Right atrium auricular region (tissue), 2 donors: Measurements from ENCODE around the gene WWOX. TPM values are rescaled to one million over a fixed set of nuclear protein-coding genes. Genes with fewer than 3 reads are reported as not detected.

ENCODE experiments used
- DNase-seq: peaks from one replicate; pipeline ENCODE4 v3.0.0-alpha.2; 2019; ENCODE audit warnings: low spot score
- H3K27ac ChIP-seq, 2 donors: fragments of 200-600 bp; sonication (generic); 1 replicate in 1 of 2; 2 replicates in 1 of 2; pipeline ENCODE4 v1.5.1; 2016 to 2019
- H3K27me3 ChIP-seq, 2 donors: fragments of 200-600 bp; sonication (generic); one replicate each; pipeline versions ENCODE4 v1.5.1 to v1.6.0; 2017 to 2019
- H3K36me3 ChIP-seq: fragments of 200-600 bp; sonication (generic); one replicate; pipeline ENCODE4 v1.5.1; 2016
- H3K4me1 ChIP-seq, 2 donors: fragments of 200-600 bp; sonication (generic); one replicate each; pipeline versions ENCODE4 v1.5.1 to v1.6.0; 2017 to 2019
- H3K4me3 ChIP-seq, 2 donors: fragments of 200-600 bp; sonication (generic); 1 replicate in 1 of 2; 2 replicates in 1 of 2; pipeline ENCODE4 v1.5.1; 2017 to 2019; ENCODE audit warnings: mild to moderate bottlenecking in 1 of 2, moderate library complexity in 1 of 2
- H3K9me3 ChIP-seq, 2 donors: fragments of 200-600 bp; sonication (generic); one replicate each; pipeline ENCODE4 v1.5.1; 2019
- CTCF ChIP-seq, 2 donors: fragments of 200-600 bp; sonication (generic); IDR thresholded peaks; one replicate each; pipeline ENCODE4 v1.5.1; 2019; ENCODE audit warnings: antibody characterized with exemption in 2 of 2
- total RNA-seq, 2 donors: library from RNA; depleted of rRNA; stranded (reverse); fragments of >200 nt; gene quantifications; one replicate each; pipeline ENCODE4 v1.1.0, GENCODE V29; 2016

The WWOX gene
- total RNA-seq, 2 donors from 2014 or later = 14.8 to 20.8 TPM

DNA sequence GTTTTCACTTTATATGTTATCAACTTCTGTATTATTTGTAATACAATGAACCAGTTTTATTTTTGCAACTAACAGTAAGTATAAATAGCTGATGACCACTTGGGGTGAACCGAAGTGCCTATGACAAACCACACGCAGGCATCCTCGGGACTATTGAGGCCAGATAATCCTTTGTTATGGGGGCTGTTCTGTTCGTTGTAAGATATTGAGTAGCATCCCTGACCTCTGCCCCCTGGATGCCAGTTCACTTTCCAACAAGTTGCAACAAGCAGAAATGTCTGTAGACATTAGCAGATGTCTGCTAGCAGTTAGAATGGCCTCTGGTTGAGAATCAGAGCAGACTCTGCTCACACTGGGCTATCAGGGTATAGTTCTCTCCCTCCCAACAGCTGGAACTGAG, 277.0 kb downstream of the WWOX start:
- DNase-seq = no peak
- H3K4me1 ChIP-seq = no peaks in the 10 kb centered on the region
- peaks cover 0 to 11% of the 10 kb centered on the region in 2 donors for H3K9me3 ChIP-seq
- no peaks in the 10 kb centered on the region for H3K36me3 ChIP-seq
- H3K4me3 ChIP-seq = no peak overlapping the region
- H3K27me3 ChIP-seq = no peaks in the 10 kb centered on the region
- TF ChIP-seq CTCF (IDR thresholded peaks at IDR 0.05) = no peak
- no peak overlapping the region for H3K27ac ChIP-seq

- Histone ChIP-seq H3K4me3 (no peak overlapping the region), H3K4me1 (no peaks in the 10 kb centered on the region), H3K9me3 (peaks cover 0 to 2% of the 10 kb centered on the region in 2 donors), H3K27me3 (no peaks in the 10 kb centered on the region), H3K36me3 (no peaks in the 10 kb centered on the region), H3K27ac (no peak overlapping the region)
- DNase-seq = no peak
- no peak for TF ChIP-seq CTCF (IDR thresholded peaks at IDR 0.05)
Measured at GRCh38 chr16:78377312-78377711, 277.9 kb downstream of the WWOX start.

DNA sequence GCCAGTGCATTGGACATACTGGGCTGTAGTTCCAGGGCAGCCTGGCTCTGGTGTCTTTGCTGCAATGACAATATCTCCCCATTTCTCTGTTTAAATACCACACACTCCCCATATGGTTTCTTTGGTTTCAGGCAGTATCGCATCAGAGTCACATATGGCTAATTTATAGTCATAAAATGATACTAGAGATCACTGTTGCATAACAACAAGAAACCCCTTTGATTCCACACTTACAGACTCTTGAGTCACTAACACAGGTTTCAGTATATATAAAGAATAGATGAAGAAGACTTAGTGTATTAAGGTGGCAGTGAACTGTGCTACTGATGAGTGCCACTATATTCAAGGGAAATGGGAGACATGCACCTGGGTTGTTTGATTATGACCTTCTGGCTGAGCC, 281.6 kb downstream of the WWOX start:
- Histone ChIP-seq H3K36me3 (no peaks in the 10 kb centered on the region), H3K4me1 (no peaks in the 10 kb centered on the region), H3K9me3 (no peaks in the 10 kb centered on the region), H3K27me3 (no peaks in the 10 kb centered on the region), H3K27ac (no peak overlapping the region), H3K4me3 (no peak overlapping the region)
- no peak for TF ChIP-seq CTCF (IDR thresholded peaks at IDR 0.05)
- no peak for DNase-seq

- Histone ChIP-seq H3K9me3 (no peaks in the 10 kb centered on the region), H3K4me3 (no peak overlapping the region), H3K36me3 (no peaks in the 10 kb centered on the region), H3K4me1 (no peaks in the 10 kb centered on the region), H3K27ac (no peak overlapping the region), H3K27me3 (no peaks in the 10 kb centered on the region)
- no peak for TF ChIP-seq CTCF (IDR thresholded peaks at IDR 0.05)
- no peak for DNase-seq
Measured at GRCh38 chr16:78383118-78383517, 283.7 kb downstream of the WWOX start.

DNA sequence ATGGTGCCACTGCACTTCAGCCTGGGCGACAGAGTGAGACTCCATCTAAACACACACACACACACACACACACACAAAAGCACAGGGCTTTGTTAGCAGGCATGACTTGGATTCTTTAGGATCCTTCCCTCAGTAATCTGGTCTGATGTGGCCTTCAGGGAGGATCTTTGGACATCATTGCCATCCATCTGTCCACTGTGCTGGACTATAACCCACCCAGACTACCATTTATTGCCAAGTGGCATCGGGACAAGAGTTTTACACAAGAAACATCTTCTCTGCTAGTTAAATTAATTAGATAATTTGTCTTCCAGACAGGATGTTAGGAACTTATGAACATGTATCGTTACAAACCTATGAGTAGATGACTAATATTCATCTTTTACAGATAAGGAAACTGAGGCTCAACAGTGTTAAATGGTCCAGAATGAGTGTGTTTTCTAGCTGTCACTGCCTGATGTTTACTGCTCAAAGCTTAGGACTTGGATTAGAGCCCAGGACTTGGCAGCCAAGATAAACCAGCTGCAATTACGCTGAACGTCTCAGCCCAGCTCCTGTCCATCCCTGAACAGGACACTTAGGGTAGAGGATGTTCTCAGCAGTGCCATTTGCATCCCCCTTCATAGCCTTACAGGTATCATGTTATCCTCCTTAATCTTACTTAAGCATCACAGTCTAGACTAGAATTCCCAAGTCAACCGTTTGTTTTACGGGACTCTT, 285.8 kb downstream of the WWOX start:
- TF ChIP-seq CTCF (IDR thresholded peaks at IDR 0.05) = no peak
- Histone ChIP-seq H3K4me1 (peaks cover 0 to 8% of the 10 kb centered on the region in 2 donors), H3K36me3 (no peaks in the 10 kb centered on the region), H3K27me3 (no peaks in the 10 kb centered on the region), H3K27ac (no peak overlapping the region), H3K4me3 (no peak overlapping the region), H3K9me3 (no peaks in the 10 kb centered on the region)
- DNase-seq = no peak
